Neural cell (in vitro differentiated cells): ENCODE results near the gene CD8A. TPM values are rescaled to one million over a fixed set of nuclear protein-coding genes. Genes with fewer than 3 reads are reported as not detected.

ENCODE experiments used
- H2AFZ ChIP-seq: fragments of 200-600, 300-800 bp; sonication (generic), shearing (Covaris generic); 2 replicates; pipeline ENCODE4 v1.6.0; 2014; ENCODE audit warnings: low read depth, mild to moderate bottlenecking, antibody characterized with exemption, low read length, moderate library complexity
- H3F3A ChIP-seq: fragments of 200-600 bp; shearing (Covaris generic); 2 replicates; pipeline ENCODE4 v1.6.1; 2016; ENCODE audit warnings: mild to moderate bottlenecking, moderate library complexity, mixed read lengths, antibody characterized with exemption, low read length; ENCODE audit not compliant: insufficient read depth, poor library complexity, severe bottlenecking
- H3K27ac ChIP-seq: fragments of 200-600, 300-800 bp; sonication (generic), shearing (Covaris generic); 2 replicates; pipeline ENCODE4 v1.5.1; 2014; ENCODE audit warnings: mild to moderate bottlenecking, low read length, moderate library complexity
- H3K27me3 ChIP-seq: fragments of 300-800, 200-600 bp; sonication (generic), shearing (Covaris generic); 2 replicates; pipeline ENCODE4 v1.6.0; 2014; ENCODE audit warnings: mild to moderate bottlenecking, low read depth, low read length, moderate library complexity; ENCODE audit not compliant: insufficient read depth
- H3K36me3 ChIP-seq: fragments of 300-800, 200-600 bp; sonication (generic), shearing (Covaris generic); 2 replicates; pipeline ENCODE4 v1.5.1; 2014; ENCODE audit warnings: mild to moderate bottlenecking, antibody characterized with exemption, low read length, moderate library complexity; ENCODE audit not compliant: insufficient read depth
- H3K4me2 ChIP-seq: fragments of 300-800, 200-600 bp; sonication (generic), shearing (Covaris generic); 2 replicates; pipeline ENCODE4 v1.6.0; 2014; ENCODE audit warnings: mild to moderate bottlenecking, low read length
- H3K4me3 ChIP-seq: fragments of 300-800, 200-600 bp; sonication (generic), shearing (Covaris generic); 2 replicates; pipeline ENCODE4 v1.5.1; 2014; ENCODE audit warnings: mild to moderate bottlenecking, low read length, moderate library complexity
- H3K79me2 ChIP-seq: fragments of 200-600 bp; shearing (Covaris generic); replicated peaks from 2 replicates; pipeline ENCODE4 v1.6.0; 2014; ENCODE audit warnings: mild to moderate bottlenecking, low read length, moderate library complexity; ENCODE audit not compliant: insufficient read depth
- H3K9ac ChIP-seq: fragments of 300-800, 200-600 bp; sonication (generic), shearing (Covaris generic); 2 replicates; pipeline ENCODE4 v1.6.1; 2016; ENCODE audit warnings: mild to moderate bottlenecking, low read length, mixed read lengths
- H3K9me2 ChIP-seq: fragments of 200-600 bp; shearing (Covaris generic); 2 replicates; pipeline ENCODE4 v1.6.1; 2016; ENCODE audit warnings: mild to moderate bottlenecking, low read length, mixed read lengths; ENCODE audit not compliant: insufficient read depth
- H3K9me3 ChIP-seq: fragments of 200-600, 300-800 bp; sonication (generic), shearing (Covaris generic); 2 replicates; pipeline ENCODE4 v1.6.1; 2016; ENCODE audit warnings: mild to moderate bottlenecking, mixed run types, low read length, moderate library complexity, mixed read lengths
- H4K20me1 ChIP-seq: fragments of 200-600 bp; shearing (Covaris generic); 2 replicates; pipeline ENCODE4 v1.6.1; 2016; ENCODE audit warnings: mild to moderate bottlenecking, mixed run types; ENCODE audit not compliant: insufficient read depth
- CTCF ChIP-seq: fragments of 450-650 bp; IDR thresholded peaks from 2 replicates; pipeline ENCODE4 v1.5.1; 2014; ENCODE audit warnings: antibody characterized with exemption, mild to moderate bottlenecking, moderate library complexity; ENCODE audit not compliant: poor library complexity, severe bottlenecking
- EP300 ChIP-seq: fragments of 450-650 bp; conservative IDR thresholded peaks from 2 replicates; pipeline ENCODE4 v1.6.1; 2014; ENCODE audit warnings: antibody characterized with exemption, mild to moderate bottlenecking, moderate library complexity; ENCODE audit not compliant: poor library complexity, severe bottlenecking
- EZH2 ChIP-seq: fragments of 200-600, 300-800 bp; shearing (Covaris generic), sonication (generic); IDR thresholded peaks from 2 replicates; pipeline ENCODE4 v1.6.1; 2014; ENCODE audit warnings: antibody characterized with exemption, low read length, borderline replicate concordance, mild to moderate bottlenecking; ENCODE audit not compliant: insufficient read depth, poor library complexity, severe bottlenecking
- MXI1 ChIP-seq: fragments of 450-650 bp; conservative IDR thresholded peaks from 2 replicates; pipeline ENCODE4 v1.6.1; 2014; ENCODE audit warnings: antibody characterized with exemption, mild to moderate bottlenecking; ENCODE audit not compliant: poor library complexity, severe bottlenecking
- POLR2AphosphoS5 ChIP-seq: IDR thresholded peaks from 2 replicates; pipeline ENCODE4 v1.6.1; 2012
- RAD21 ChIP-seq: fragments of 450-650 bp; conservative IDR thresholded peaks from 2 replicates; pipeline ENCODE4 v1.6.1; 2014; ENCODE audit warnings: antibody characterized with exemption, mild to moderate bottlenecking, moderate library complexity
- SMC3 ChIP-seq: fragments of 450-650 bp; conservative IDR thresholded peaks from 2 replicates; pipeline ENCODE4 v1.6.1; 2014; ENCODE audit warnings: antibody characterized with exemption, mild to moderate bottlenecking, moderate library complexity; ENCODE audit not compliant: poor library complexity
- TAF1 ChIP-seq: IDR thresholded peaks from 2 replicates; pipeline ENCODE4 v1.6.1; 2012; ENCODE audit warnings: low read depth
- polyA plus RNA-seq: library from polyadenylated mRNA; depleted of rRNA; stranded (reverse); fragments of >200 nt; gene quantifications from 2 replicates; pipeline ENCODE4 v1.2.3, GENCODE V29; 2014
- TF ChIP-seq, protein P1 (sequence below): IDR thresholded peaks from 2 replicates; pipeline ENCODE4 v1.6.1; 2012; ENCODE audit warnings: borderline replicate concordance

Gene CD8A
- polyA plus RNA-seq, 1 donor from 2014 or later = 2.2 TPM

DNA sequence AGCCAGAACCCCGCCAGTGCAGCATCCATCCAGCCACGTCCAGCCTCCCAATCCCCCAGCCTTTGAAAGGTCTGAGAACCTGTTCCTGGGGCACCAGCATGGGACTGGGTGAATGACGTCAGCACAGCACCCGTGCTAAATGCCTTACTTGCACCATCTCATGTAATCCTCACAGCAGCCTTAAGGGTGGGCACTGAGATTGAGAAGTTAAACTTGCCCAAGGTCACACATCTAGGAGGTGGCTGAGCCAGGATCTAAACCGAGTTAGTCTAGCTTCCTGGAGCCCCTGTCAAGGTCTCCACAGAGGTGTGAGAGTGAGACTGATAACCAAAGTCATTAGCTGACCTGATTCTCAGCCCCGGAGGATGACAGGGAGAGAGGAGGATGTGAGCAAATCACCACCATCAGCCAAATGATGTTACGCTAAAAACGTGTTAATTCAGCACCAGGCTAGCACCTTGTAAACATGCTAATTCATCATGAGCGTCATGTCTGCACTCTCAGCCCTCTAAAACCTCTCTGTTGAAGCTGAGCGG lies 4.6 kb downstream of the CD8A start:
- Histone ChIP-seq H3K4me2 (no peak overlapping the region), H3K9me3 (no peaks in the 10 kb centered on the region), H3F3A (no peaks in the 10 kb centered on the region), H3K79me2 (no peaks in the 10 kb centered on the region), H2AFZ (no peak overlapping the region), H4K20me1 (no peaks in the 10 kb centered on the region), H3K9ac (no peak overlapping the region), H3K27ac (no peak overlapping the region), H3K4me3 (no peak overlapping the region), H3K9me2 (no peaks in the 10 kb centered on the region), H3K36me3 (no peaks in the 10 kb centered on the region), H3K27me3 (peaks cover 40% of the 10 kb centered on the region)
- no peak for TF ChIP-seq TAF1
- TF ChIP-seq POLR2AphosphoS5 = no peak
- TF ChIP-seq RAD21 = no peak
- no peak for TF ChIP-seq CTCF
- TF ChIP-seq MXI1 = no peak
- no peak for TF ChIP-seq EP300
- TF ChIP-seq, protein P1, sequence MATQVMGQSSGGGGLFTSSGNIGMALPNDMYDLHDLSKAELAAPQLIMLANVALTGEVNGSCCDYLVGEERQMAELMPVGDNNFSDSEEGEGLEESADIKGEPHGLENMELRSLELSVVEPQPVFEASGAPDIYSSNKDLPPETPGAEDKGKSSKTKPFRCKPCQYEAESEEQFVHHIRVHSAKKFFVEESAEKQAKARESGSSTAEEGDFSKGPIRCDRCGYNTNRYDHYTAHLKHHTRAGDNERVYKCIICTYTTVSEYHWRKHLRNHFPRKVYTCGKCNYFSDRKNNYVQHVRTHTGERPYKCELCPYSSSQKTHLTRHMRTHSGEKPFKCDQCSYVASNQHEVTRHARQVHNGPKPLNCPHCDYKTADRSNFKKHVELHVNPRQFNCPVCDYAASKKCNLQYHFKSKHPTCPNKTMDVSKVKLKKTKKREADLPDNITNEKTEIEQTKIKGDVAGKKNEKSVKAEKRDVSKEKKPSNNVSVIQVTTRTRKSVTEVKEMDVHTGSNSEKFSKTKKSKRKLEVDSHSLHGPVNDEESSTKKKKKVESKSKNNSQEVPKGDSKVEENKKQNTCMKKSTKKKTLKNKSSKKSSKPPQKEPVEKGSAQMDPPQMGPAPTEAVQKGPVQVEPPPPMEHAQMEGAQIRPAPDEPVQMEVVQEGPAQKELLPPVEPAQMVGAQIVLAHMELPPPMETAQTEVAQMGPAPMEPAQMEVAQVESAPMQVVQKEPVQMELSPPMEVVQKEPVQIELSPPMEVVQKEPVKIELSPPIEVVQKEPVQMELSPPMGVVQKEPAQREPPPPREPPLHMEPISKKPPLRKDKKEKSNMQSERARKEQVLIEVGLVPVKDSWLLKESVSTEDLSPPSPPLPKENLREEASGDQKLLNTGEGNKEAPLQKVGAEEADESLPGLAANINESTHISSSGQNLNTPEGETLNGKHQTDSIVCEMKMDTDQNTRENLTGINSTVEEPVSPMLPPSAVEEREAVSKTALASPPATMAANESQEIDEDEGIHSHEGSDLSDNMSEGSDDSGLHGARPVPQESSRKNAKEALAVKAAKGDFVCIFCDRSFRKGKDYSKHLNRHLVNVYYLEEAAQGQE = no peak
- TF ChIP-seq SMC3 = no peak
- TF ChIP-seq EZH2 = no peak

DNA sequence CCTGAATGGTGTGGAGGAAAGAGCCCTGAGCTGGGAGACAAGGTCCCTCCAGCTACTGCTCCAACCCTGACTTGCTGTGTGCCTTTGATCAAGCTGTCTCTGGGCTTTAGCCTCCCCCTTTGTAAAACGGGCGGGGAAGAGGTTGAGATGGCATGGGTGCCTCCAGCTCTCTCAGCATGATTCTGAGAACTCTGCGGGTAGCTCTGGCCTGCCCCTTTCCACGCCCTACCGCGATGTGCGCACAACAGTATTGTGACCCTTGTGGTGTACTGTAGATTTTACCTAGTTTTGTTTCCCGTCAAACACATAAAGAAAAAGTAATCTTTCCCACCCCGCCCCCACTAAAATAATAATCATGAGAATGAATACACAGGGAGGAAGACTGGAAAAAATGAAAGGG lies 5.3 kb downstream of the CD8A start:
- no peak overlapping the region for H3K4me2 ChIP-seq
- H3K79me2 ChIP-seq = no peaks in the 10 kb centered on the region
- no peaks in the 10 kb centered on the region for H3K36me3 ChIP-seq
- no peak for TF ChIP-seq EZH2
- H3K9me3 ChIP-seq = no peaks in the 10 kb centered on the region
- H3K9me2 ChIP-seq = no peaks in the 10 kb centered on the region
- no peaks in the 10 kb centered on the region for H4K20me1 ChIP-seq
- H3K9ac ChIP-seq = no peak overlapping the region
- H3K4me3 ChIP-seq = no peak overlapping the region
- H3K27me3 ChIP-seq = peaks cover 34% of the 10 kb centered on the region
- H2AFZ ChIP-seq = no peak overlapping the region
- no peak overlapping the region for H3K27ac ChIP-seq
- no peaks in the 10 kb centered on the region for H3F3A ChIP-seq
